HK-2 (cell line): ENCODE data around the gene CAMK4.

Experiments
- DNase-seq: peaks from one replicate; pipeline ENCODE4 v3.0.0-alpha.2; 2018; ENCODE audit not compliant: unreplicated experiment

Gene CAMK4

DNA sequence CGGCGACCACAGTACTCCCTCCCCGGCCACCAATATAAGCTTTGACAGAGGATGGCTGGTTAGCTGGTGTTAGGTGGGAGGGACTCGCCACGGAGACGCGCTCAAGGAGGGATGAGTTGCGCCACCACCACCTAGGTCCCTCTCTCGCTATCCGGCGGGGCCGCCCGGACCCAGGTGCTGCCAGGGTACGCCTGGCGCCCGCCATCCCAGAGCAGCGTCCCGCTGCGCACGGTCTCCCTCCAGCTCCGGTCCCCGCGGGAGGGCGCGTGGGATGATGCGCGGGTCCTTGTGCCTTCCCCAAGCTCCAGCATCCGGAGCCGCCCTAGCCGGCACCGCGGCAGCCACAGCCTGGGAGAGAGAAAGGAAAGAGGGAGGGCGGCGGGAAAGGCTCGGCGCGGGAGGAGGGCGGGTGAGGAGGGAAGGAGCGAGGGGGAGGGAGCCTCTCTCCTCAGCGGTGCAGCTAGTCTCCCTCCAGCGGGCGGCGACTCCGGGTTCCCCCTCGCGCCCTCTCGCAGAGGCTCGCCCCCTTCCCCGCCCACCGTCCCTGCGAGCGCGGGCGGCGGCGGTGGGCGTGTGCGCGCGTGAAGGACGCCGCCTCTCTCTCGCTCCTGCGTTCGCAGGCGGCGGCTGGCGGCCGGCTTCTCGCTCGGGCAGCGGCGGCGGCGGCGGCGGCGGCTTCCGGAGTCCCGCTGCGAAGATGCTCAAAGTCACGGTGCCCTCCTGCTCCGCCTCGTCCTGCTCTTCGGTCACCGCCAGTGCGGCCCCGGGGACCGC lies at the start of gene CAMK4:
Gene CAMK4, plus strand, starts transcription at position 598 of the 774 bp plus-strand sequence. Its CDS starts 100 bp downstream, at position 698.
- DNase-seq = peak; percentile 76

DNA sequence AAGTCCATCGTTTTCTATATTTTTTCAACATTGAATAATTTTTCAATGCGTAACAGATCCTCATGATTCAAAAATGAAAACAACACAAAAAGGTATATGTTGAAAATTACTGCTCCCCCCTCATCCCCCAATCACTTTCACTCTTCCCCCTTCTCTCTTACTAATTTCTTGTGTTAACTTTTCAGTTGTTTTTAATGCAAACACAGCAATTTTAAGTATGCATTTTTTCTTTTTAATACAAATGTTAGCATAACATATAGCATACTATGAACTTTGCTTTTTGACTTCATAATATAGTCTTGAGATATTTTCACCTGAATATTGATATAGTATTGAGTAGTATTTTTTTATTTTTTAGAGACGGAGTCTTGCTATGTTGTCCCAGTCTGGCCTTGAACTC lies 41.1 kb upstream of the CAMK4 start:
- no peak for DNase-seq

DNA sequence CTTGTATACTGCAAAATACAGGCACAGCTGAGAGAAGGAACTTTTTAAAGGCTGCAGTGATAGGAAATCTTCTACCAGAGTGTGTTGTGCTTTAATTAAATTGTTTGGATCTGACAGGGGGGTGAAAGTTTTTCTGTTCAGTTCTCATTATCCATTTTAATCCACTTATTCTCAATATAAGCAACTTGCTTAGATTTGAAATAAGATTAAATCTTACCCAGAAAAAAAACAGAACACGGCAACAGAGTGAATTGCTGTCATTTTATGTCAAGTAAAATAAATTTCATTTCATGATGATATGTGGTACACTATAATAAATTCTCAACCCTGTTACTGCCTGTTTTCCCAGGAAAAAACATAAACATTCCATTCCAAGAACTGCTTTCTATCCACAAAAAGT lies 37.1 kb upstream of the CAMK4 start:
- DNase-seq = no peak

DNA sequence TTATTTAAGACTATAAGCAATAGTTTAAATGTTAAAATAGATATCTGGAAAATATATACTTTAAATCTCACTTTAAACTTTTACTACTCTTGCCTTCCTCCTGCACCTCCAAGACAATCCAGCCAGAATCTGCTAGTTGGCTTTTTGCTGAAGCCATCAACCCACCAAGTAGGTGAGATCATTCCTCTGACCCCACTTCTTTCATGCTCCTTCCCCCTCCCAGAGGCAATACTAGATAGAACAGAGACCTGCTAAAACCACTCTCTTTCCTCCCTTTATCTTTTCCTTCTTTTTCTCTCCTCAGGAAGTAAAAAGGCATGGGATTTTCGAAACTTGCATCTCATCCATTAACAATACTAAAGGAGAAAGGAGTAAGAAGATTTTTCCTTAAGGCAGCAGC lies 30.1 kb upstream of the CAMK4 start:
- DNase-seq = no peak

DNA sequence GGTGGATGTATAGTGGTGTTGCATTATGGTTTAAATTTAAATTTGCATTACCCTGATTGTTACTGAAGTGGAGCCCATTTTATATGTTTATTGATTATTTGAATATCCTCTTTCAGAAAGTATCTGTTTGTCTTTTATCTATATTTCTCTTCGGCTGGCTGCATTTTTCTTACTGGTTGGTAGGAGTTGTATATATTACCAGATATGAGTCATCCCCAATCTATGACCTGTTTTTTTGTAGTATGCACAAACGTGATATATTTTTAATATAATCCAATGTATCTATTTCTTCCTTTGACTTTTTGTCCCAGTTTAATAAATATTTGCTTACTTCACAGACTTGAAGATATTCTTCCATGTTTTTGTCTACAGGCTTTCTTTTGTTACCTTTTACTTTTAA lies 29.3 kb upstream of the CAMK4 start:
- no peak for DNase-seq

DNA sequence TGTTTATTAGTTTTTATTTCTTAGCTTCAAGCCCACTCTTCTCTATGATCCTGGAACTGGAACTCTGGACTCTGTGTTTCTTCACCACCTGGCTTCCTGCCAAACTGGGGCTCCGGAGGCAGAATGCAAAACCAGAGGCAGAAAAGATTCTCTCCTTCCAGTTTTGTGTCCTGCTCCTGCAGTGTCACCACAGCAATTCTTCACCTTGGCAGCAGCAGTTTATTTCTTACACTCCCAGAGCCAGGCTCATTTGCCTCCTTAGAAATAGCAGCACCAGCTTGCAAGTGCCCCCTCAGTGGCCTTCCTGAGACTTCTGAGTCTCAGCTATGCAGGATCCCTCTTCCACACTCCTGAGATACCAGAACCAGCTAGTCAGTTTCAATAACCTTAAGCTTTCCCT lies 26.7 kb upstream of the CAMK4 start:
- peak; percentile 0 for DNase-seq

DNA sequence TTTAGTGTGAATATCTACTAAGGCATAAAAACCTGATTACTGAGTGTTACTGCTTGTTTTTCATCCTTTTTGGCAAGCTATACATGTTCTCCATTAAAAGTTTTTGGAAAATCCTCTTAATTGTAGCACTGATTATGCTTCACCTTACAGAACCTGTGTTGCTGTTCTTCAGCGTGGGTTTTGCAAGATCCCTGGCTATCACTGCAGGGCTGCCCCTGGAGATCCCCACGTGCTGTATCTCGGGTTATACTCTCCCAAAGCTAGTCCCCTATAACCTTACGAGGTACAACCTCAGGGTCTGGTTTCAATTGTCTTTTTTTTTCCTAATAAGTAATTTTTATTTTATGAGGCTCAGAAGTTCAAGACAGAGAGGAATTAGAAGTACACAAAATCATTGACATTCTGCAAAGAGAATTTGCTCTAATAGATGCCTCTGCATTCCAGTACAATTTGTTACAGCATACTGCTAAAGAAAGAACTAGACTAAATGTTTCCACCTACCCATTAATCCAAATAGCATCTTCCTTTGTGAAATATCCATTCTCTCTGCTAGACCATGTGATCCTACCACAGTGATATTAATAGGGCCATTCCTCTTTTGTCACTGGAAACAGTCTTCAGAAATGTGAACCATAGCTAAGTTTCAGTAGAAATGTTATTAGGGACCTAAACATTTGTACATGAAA lies 25.8 kb upstream of the CAMK4 start:
- DNase-seq = no peak

DNA sequence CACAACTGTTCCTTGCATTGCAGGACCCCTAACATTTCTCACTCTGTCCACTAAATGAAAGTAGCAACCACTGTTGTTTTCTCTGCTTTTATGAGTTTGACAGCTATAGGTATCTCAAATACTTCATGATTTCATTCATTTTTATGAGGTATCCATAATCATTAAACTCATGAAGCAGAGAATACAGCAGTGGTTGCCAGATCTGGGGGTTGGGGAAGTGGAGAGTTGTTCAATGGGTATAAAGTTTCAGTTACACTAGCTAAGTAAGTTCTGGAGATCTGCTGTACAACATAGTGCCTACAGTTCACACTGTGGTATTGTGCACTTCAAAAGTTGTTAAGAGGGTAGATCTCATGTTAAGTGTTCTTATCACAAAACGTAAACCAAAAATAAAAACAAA lies 23.4 kb upstream of the CAMK4 start:
- no peak for DNase-seq

DNA sequence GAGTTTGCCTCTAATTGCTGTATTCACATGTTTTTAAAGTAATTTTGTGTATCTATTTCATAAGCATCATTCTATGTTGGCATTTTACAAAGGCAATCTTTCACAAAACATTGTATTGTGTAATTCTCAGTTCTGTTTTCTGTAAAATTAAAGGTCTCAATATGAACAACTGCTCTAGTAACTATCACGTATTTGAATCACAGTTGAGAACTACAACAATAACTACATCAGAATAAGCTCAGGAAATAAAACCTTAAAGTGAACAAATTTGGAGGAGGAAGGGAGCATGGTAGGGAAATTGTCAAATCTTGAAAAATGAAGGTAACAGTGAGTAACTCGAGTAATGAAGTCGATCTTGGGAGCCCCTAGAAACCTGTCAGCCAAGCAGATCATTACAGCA lies 22.5 kb upstream of the CAMK4 start:
- no peak for DNase-seq

DNA sequence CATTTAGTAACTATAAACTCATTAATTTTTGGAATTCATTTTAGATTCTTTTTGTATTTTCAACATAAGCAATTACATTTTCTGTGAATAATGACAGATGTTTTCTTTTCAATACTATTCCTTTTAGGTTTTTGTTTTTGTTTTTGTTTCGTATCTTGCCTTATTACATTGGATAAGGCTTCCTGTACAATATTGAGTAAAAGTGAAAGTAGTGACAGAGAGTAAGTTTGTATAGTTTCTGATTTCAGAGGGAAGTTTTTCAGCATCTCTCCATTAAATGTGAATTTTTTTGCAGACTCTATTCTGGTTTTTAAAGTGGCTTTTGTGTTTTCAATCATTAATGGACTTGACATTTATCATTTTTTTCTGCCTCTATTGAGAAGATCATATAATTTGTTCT lies 12.8 kb upstream of the CAMK4 start:
- DNase-seq = no peak

DNA sequence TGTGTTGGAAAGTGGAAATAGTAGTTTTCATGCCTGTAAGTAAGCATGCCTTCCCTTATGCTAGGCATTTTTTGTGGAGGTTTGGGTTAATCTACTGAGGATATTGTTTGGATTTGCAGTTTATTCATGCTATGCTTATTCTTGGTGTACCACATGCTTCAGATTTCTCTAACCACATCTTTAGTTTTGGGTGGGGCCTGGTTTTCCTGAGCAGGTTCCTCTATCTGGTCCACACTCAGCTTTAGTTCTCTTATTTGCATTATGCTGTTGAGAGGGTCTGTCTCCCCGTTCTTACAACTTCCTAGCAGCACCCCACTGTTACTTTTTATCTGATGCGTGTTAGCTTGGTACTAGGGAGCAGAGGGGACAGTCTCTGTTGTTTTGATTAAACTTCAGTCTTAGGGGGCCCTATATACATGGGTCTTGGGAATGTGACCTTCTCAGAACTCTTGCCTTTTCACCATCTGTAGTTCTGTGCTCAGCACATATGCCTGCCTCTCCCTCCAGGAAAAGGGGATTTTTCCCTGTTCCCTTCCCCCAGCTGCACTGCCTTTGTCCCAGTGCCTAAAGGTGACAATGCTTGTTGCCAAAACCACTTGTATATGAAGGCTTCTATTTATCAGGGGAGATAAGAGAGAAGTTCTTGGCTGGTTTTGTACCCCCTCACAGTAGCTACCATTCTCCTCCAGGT lies 10.0 kb upstream of the CAMK4 start:
- no peak for DNase-seq

DNA sequence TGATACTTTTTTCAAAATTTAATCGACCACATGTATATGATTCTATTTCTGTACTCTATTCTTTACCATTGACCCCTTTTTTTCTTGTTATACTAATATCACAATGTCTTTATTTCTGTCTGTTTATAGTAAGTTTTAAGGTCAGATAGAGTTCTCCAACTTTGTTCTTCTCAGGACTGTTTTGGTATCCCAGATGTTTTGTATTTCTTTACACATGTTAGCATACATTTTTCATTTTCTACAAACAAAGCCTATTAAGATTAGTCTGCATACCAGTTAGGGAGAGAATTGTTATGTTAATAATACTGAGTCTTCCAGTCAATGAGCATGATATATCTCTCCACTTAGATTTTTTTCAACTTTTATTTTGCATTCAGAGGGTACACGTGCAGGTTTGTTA lies 8.2 kb upstream of the CAMK4 start:
- no peak for DNase-seq

DNA sequence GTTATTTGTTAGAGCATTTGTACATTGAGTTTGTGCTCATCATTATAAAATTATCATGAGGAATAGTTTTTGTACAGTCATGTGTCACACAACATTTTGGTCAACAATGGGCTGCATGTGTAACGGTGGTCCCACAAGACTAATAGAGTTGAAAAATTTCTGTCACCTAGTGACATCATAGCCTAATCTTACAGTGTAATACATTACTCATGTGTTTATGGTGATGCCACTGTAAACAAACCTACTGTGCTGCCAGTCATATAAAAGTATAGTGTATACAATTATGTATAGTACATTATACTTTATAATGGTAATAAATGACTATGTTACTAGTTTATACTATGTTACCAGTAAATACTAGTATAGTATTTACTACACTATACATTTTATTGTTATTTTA lies 3.0 kb upstream of the CAMK4 start:
- no peak for DNase-seq

DNA sequence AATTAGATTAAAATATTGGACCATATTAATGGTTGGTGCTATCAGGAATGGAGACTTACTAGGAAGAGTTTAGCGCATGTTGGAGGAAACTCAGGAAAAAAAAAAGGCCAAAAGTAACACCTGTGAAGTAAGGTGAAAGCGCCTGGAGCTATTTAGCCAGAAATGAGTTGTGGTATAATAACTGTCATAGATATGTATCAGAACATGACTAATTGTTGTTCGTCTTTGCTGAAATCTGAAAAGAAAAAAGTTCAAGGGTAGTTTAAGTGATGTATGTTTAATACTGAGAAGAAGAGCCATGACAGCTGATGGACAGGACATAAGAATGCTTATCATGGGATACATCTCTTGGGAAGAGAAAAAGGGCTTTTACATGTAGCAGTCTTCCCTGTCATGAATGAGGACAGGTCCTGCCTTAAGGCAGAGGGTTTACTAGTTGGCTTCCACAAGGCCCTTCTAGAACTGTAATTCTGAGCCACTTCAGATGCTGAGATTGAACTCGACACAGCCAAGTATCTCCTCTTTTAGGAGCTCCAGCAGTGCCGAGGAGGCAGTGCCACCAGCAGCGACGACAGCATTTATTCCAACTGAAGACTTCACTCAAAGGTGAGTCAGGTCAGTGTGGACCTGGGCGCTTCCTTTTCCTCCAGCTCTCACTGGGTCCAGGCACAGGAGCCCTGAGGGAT lies 940 bp upstream of the CAMK4 start:
- DNase-seq = no peak

DNA sequence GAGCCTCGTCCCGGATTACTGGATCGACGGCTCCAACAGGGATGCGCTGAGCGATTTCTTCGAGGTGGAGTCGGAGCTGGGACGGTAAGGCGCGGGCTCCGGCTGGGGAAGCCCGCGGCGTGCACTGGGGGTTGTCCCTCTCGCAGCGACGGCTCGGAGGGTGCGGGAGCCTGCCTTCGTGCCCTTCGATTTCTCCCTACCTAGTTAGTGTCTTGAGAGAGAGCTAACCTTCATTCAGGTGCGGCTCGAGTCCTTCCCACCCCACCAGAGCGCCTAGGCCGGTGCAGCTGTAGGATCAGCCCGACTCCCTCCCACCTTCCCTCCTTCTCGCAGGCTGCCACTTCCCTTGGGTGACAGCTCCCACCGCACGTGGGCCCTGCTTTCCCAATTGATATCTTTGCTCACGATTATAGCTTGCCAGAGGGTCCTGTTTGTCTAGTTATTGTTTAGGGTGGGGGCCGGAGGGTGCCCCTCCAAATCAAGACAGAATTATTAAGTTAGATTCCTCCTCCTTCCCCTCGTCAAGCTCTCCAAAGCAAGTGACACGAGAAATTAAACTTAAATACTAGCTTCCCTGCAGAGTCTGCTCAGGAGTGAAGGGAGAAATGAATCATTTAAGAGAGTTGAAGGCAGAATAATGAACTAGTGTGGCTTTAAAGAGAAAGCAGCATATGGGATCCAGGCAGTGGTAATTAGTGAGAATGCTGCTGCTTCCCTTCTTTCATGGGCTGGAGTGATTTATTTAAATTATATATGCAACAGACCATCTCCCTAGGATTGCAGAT lies 569 bp downstream of the CAMK4 start:
- no peak for DNase-seq

DNA sequence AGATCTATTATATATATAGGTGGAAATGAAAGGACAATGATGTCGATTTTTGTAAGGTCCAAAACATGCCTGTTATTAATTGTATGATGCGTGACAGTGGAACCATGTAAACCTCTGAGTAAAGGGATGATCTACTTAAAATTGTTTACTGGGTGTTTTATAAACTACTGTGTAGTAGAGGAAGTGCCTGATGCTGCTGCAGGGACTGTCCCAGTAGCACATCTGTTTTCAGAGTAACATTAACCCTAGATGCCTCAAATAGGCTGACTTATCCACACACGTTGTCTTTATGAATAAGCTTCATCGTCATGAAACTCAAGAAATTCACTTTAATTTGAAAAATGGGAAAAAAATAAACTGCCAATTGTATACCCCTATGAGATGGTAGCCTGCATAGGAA lies 1.7 kb downstream of the CAMK4 start:
- DNase-seq = no peak

DNA sequence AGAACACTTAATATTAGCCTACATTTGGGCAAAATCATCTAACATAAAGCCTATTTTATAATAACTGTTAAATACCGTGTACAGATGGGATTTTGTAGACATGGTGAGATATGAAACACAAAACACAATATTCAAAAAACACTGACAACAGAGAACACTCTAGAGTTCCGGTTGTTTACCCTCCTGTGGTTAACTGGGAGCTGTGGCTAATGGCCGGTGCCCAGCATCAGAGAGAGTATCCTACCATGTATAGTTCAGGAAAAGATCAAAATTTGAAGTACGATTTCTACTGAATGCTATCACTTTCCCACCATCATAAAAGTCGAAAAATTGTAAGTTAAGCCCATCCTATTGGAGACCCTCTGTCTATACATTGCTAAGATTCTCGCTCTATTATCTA lies 2.4 kb downstream of the CAMK4 start:
- no peak for DNase-seq

DNA sequence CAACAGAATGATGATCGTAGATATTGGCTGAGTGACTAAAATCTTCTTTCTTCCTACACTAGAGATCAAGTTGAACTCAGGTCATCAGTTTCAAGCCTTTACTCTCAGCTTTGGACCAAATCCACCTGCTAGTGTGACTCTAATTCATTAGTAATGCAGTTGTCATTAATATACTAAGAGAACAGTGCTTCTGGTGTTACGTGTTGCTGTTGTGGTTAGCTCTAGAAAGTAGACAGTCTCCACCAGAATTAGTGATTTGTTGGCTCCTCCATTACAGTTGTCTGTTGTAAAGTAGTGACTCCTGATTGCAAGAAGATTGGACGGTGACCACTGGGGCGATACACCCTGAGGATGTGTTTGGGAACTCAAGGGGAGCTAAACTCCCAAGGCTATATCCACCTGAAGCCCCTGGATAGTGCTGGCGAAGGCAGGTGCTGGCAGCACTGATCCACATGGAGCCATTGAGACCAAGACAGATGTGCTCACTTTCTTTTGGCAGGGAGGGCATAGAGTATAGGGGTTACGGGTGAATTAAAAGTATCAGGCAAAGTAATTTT lies 3.1 kb downstream of the CAMK4 start:
- DNase-seq = no peak

DNA sequence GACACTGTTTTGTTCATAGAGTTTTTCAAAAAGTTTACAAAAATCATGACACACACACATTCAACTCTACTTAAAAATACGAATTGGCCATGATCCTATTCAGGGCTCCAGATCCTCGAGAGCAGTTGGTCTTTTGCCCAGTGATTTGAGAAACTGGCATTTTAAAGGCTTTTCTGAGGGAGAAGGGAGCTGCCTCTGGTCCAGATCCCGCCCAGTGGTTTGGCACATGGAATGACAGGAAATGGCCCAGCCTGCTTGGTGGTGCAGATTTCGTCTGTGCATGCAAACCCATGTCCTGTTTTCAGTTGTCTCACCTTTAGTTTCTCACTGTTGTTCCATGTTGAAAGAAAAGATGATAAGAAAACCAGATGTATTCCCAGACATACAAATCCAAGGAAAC lies 3.6 kb downstream of the CAMK4 start:
- no peak for DNase-seq

DNA sequence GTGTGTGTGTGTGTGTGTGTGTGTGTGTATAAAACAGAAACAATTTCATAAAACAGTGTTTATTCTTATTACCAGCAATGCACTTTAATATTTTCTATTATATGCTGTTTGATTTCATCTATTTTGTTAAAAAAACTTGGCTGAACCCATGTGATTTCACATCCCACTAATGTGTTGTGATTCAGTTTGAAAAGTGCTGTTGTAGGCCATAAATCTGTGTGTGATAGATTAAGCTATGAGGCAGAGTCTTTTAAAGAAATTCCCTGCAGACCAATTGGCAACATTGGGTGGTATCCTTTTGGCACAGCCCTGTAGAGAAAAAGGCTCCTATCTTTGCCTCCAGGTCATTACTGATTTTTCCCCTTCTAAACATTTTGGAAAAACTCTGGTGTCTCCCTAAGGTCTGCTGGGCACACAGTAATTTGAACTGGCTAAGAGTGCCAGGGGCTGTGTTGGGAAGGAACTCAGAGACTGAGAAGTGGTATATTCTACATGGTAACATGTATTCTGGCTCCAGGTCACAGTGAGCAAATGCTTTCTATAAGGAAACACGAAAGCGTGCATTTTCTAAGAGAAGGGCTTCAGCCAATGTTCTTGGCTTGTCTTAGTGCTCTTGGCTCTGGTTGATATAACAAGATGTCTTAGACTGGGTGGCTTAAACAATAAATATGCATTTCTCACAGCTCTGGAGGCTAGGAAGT lies 4.5 kb downstream of the CAMK4 start:
- no peak for DNase-seq
